SK-MEL-5 (cell line): ENCODE measurements around the gene HLA-DPB1. TPM values are rescaled to one million over a fixed set of nuclear protein-coding genes. Genes with fewer than 3 reads are reported as not detected.
"Not testable (repeated sequence)": the region's sequence is repeated elsewhere in the genome, so short reads cannot be mapped to it uniquely, and the experiment has no call there.

Experiments used
- DNase-seq: peaks from one replicate; pipeline ENCODE4 v3.0.0-alpha.2; 2016; ENCODE audit warnings: low read depth, low spot score
- in situ Hi-C: cut with HindIII; loops from 2 replicates; pipeline ENCODE4 v1.10.0; 2016; ENCODE audit warnings: low sequenced_read_pairs, high pct_unique_total_duplicates, low pct_unique_long_range_greater_than_20kb
- polyA plus RNA-seq, 2 experiments: library from polyadenylated mRNA; depleted of rRNA; stranded (reverse); fragments of >200 nt; gene quantifications; 2 replicates each; pipeline ENCODE4 v1.2.3, GENCODE V29; 2015
- total RNA-seq: library from RNA; depleted of rRNA; stranded (reverse); fragments of >200 nt; shearing (Covaris generic); gene quantifications from 2 replicates; pipeline ENCODE4 v1.2.3, GENCODE V29; 2014; rRNA removed

HLA-DPB1 gene
- 1.7 and 3.5 TPM in 2 replicates for total RNA-seq
- 4.2 and 6.6 TPM in 2 replicates for polyA plus RNA-seq (2015; cell fraction: cytosol; rRNA removed)
- 3.8 and 4.7 TPM in 2 replicates for polyA plus RNA-seq (2015; cell fraction: nucleus; rRNA removed)

GRCh38 chr6:33075568-33076405 is at the start of gene HLA-DPB1:
Gene HLA-DPB1 (plus strand): TSS chr6:33075990. CDS start chr6:33076042, 52 bp downstream.
- in situ Hi-C loops = loop anchor here (25.0 kb wide), 1 partner anchor 88 kb away; no protein-coding TSS in a partner anchor
- peak; percentile 87 for DNase-seq

GRCh38 chr6:33028220-33028849 is 47.5 kb upstream of the HLA-DPB1 start:
- no peak for DNase-seq
- in situ Hi-C loops = no loop called here

GRCh38 chr6:33029328-33030184 is 46.2 kb upstream of the HLA-DPB1 start:
- in situ Hi-C loops = no loop called here
- peak; percentile 62 for DNase-seq

GRCh38 chr6:33030245-33030644 is 45.5 kb upstream of the HLA-DPB1 start:
- no peak for DNase-seq
- in situ Hi-C loops = no loop called here

GRCh38 chr6:33034554-33034953 is 41.2 kb upstream of the HLA-DPB1 start:
- in situ Hi-C loops = no loop called here
- no peak for DNase-seq

- in situ Hi-C loops = no loop called here
- no peak for DNase-seq
Observed at GRCh38 chr6:33036535-33036934, 39.3 kb upstream of the HLA-DPB1 start.

- no peak for DNase-seq
- in situ Hi-C loops = no loop called here
Observed at GRCh38 chr6:33040157-33040556, 35.6 kb upstream of the HLA-DPB1 start.

- in situ Hi-C loops = no loop called here
Observed at GRCh38 chr6:33049323-33050013, 26.3 kb upstream of the HLA-DPB1 start.

GRCh38 chr6:33050014-33050810 is 25.6 kb upstream of the HLA-DPB1 start:
- in situ Hi-C loops = no loop called here
- no peak for DNase-seq

More at GRCh38 chr6:33049323-33050013, 26.3 kb upstream of the HLA-DPB1 start:
- peak; percentile 5 for DNase-seq

- in situ Hi-C loops = no loop called here
- DNase-seq = no peak
Observed at GRCh38 chr6:33052627-33053026, 23.2 kb upstream of the HLA-DPB1 start.

- DNase-seq = no peak
- in situ Hi-C loops = no loop called here
Observed at GRCh38 chr6:33053230-33053629, 22.6 kb upstream of the HLA-DPB1 start.

- no peak for DNase-seq
- in situ Hi-C loops = no loop called here
Observed at GRCh38 chr6:33057222-33058150, 18.3 kb upstream of the HLA-DPB1 start.

GRCh38 chr6:33061987-33062386 is 13.8 kb upstream of the HLA-DPB1 start:
- DNase-seq = peak; percentile 9
- in situ Hi-C loops = no loop called here

- DNase-seq, in situ Hi-C loops: not testable (repeated sequence)
Observed at GRCh38 chr6:33063435-33063834, 12.4 kb upstream of the HLA-DPB1 start.

- DNase-seq = no peak
- in situ Hi-C loops = no loop called here
Observed at GRCh38 chr6:33064723-33065122, 11.1 kb upstream of the HLA-DPB1 start.

GRCh38 chr6:33065312-33065711 is 10.5 kb upstream of the HLA-DPB1 start:
- in situ Hi-C loops = no loop called here
- no peak for DNase-seq
